ENCODE data around the gene FGF11.

DNA sequence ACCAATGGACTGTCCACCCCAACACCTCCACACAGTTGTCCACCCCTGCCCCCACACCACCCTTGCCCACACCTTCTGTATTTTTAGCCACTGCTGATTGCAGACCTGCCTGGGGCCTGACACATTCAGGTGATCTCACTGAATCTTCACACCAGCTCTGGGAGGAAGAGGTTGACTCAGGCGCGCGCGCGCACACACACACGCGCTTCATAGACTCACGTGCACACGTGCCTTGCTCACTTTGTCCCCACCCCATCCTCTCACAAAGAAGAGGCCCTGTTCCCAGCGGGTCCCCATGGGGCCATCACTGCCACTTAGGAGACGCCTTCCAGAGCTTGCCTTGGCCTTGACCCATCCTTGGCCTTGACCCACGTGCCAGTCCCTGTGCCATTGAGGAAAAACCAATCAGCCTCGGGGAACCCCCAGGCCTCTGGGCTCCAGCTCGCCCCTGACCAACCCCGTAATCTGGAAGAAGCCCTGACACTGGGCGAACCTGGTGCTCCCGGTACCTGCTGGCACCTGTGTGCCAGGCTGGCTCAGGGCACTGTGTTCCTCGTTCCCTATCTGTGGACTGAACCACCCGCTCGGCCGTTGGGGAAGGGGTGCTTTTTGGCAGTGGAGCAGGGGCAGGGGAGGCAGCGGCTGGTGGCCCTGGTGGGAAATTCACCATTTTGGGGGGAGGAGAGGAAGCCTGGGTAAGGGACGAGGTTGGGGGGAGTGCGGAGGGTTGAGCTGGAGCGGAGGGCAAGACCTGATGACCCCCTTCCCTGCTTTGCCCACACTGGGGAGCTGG lies 28.5 kb upstream of the FGF11 start:
- TF ChIP-seq POLR2A (IDR thresholded peaks at IDR 0.05) = no peak
- TF ChIP-seq, protein P1, sequence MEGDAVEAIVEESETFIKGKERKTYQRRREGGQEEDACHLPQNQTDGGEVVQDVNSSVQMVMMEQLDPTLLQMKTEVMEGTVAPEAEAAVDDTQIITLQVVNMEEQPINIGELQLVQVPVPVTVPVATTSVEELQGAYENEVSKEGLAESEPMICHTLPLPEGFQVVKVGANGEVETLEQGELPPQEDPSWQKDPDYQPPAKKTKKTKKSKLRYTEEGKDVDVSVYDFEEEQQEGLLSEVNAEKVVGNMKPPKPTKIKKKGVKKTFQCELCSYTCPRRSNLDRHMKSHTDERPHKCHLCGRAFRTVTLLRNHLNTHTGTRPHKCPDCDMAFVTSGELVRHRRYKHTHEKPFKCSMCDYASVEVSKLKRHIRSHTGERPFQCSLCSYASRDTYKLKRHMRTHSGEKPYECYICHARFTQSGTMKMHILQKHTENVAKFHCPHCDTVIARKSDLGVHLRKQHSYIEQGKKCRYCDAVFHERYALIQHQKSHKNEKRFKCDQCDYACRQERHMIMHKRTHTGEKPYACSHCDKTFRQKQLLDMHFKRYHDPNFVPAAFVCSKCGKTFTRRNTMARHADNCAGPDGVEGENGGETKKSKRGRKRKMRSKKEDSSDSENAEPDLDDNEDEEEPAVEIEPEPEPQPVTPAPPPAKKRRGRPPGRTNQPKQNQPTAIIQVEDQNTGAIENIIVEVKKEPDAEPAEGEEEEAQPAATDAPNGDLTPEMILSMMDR (IDR thresholded peaks at IDR 0.05) = no peak
